HG02840 (cell line): ENCODE data around the gene ACTR5.

Experiments used
- ATAC-seq: cut with Tn5 transposase; IDR thresholded peaks from one replicate; pipeline ENCODE4 v1.9.1; 2021; ENCODE audit warnings: mild to moderate bottlenecking, moderate library complexity, moderate number of reproducible peaks; ENCODE audit not compliant: unreplicated experiment, low FRiP score

The ACTR5 gene

GRCh38 chr20:38728911-38729642 lies 19.2 kb upstream of the ACTR5 start:
- ATAC-seq, result no peak

GRCh38 chr20:38729767-38730166 lies 18.5 kb upstream of the ACTR5 start:
- no peak for ATAC-seq

GRCh38 chr20:38730167-38730988 lies 17.9 kb upstream of the ACTR5 start:
- no peak for ATAC-seq

DNA sequence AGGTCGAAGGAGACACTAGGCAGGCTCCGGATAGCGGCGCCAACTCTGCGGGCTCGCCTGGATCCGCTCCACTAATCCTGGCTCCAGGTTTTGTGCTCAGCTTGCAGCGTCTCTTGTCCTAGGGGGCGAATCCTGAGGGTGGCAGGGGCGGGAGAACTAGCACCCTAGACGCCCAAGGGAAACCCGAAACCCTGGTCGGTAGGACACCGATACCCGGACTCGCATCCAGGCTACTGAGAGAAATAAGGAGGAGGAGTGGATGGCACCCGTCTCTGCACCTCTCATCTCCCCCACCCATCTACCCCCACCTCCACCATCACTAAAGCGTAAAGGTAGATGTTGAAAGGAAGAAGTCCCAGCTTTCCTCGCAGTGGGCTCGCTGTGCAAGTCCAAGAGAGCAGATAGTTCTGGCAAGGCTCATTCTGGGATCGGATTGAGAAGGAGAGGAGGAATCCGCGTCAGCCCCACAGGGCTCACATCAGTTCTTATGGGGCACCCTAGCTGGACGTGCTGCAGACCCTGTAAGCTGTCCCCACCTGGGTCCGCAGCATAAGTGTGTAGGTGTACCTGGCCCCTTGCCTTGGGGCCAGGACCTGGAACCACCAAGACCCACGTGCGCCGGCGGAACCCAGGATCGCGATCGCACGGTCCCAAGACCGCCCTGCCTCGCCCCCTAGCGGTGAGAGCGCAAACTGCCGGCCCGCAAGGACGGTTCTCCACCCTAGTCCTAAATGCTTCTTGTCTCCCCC lies 17.1 kb upstream of the ACTR5 start:
- no peak for ATAC-seq

- ATAC-seq, result no peak
These were observed 16.5 kb upstream of the ACTR5 start for GRCh38 chr20:38731738-38732113.

DNA sequence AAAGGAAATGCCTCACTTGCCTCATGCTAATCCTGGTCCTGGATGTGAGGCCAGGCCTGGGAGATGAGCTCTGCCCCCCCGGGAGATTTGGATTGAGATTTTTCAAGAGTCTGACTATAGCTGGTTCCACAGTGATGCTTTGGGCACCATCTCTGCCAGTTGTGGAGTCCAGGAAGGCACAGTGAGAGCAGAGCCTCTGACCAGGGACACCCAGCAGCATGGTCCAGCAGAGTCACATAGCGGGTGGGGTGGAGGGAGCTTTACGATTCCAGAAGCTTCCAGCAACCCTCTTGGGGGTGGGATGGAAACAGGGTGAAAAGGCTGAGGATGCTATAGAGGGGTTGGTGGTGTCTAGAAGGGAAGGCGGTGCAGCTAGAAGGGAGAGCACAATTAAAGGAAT lies 15.3 kb upstream of the ACTR5 start:
- ATAC-seq, result no peak

DNA sequence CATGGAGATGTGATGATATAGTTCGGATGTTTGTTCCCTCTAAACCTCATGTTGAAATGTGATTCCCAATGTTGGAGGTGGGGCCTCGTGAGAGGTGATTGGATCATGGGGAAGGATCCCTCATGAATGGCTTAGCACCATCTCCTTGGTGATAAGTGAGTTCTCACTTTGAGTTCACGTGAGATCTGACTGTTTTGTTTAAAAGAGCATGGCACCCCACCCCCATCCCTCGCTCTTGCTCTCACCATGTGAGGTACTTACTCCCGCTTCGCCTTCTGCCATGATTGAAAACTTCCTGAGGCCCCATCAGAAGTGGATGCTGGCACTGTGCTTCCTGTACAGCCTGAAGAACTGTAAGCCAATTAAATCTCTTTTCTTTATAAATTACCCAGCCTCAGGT lies 13.1 kb upstream of the ACTR5 start:
- ATAC-seq, result no peak

DNA sequence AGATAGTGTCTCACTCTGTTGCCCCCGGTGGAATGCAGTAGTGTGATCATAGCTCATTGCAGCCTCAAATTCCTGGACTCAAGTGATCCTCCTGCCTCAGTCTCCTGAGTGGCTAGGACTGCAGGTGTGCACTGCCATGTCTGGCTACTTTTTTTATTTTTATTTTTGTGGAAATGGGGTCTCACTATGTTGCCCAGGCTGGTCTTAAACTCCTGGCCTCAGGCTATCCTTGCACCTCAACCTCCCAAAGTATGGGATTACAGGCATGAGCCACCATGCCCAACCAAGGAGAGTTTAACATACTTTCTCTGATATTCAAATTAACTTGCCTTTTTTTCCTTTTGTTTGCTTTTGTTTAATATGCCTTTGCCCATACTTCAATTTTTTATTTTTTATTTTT lies 10.4 kb upstream of the ACTR5 start:
- ATAC-seq, result no peak

GRCh38 chr20:38745757-38746156 lies 2.5 kb upstream of the ACTR5 start:
- ATAC-seq, result no peak

GRCh38 chr20:38747495-38748096 lies 664 bp upstream of the ACTR5 start:
- ATAC-seq, result no peak

DNA sequence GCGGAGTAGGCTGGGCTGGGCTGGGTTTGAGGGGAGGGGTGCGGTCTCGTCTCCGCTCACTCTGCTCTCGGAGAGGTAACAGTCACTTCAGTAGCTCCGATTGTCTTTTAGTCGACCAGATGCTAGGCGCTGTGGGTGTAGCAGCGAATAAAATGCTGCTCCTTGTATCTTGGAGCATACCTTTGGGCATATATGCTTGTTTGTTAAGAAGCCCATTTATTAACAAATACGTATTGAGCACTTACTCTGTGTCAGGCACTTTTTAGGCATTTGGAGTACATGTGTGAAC lies 545 bp downstream of the ACTR5 start:
- no peak for ATAC-seq

- ATAC-seq, result no peak
These were observed 3.2 kb downstream of the ACTR5 start for GRCh38 chr20:38751360-38751976.

GRCh38 chr20:38752029-38752428 lies 3.8 kb downstream of the ACTR5 start:
- no peak for ATAC-seq

DNA sequence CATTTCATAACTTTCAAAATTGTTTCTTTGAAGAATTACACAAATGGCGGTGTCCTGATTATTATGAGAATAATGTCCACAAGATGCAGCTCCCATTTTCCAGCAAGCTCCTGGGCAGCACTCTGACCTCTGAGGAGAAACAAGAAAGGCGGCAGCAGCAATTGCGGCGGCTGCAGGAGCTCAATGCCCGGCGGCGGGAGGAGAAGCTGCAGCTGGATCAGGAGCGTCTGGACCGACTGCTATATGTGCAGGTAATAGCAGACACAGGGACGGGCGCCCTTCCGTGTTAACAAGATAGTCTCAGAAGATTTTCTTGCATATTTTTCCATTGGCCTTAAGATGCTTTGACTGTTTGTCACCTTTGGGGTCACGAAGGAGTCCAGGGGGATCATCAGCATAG lies 6.7 kb downstream of the ACTR5 start:
- ATAC-seq, result no peak

DNA sequence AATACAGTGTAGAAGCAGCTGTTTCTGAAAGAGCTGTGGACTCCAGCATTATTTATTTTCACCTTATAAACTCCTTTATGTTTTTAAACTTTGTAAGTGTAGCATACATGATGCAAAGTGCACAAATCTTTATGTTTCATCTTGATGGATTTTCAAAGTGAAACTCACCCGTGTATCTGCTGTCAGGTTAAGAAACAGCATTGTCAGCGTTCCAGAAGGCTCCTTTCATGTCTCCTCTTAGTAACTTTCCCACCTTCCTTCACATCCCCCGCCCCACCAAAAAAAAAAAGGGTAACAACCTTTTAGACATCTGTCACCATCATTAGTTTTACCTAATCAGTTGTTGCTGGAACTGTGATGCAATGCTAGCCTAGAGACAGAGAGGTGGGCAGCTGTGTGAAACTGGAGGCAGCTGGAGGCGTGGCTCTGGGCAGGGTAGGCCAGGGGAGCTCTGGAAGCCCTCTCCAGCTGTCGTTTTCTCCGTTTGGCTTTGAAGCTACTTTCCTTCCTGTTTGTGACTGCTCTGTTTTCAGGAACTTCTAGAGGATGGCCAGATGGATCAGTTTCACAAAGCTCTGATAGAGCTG lies 7.2 kb downstream of the ACTR5 start:
- no peak for ATAC-seq

DNA sequence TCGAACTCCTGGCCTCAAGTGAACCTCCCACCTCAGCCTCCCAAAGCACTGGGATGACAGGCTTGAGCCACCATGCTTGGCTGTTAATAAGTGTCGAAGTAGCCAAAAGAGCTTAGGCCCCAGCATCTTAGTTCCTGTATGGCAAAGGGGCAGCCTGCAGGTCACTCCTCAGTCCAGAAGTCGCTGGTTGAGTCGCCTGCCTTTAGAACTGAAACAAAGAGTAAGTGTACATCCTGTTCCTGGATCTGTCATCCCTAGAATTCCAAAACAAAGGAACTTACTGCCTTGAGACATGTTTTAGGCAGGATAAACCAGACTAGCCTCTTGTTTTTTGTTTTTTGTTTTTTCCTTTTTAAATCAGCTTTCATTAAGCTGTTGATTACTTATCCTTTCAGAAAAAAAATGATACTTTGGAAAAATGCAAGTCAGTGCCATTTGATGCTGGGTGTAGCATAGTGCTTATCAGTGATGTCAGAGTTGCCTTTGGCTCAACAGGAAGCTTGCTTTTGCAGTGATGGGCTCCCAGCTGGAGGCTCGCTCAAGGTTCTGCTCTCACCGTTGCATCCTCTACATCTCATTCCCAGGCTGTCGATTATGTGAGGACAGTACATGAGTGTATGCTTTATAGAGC lies 9.0 kb downstream of the ACTR5 start:
- no peak for ATAC-seq

GRCh38 chr20:38759106-38759505 lies 10.8 kb downstream of the ACTR5 start:
- no peak for ATAC-seq

DNA sequence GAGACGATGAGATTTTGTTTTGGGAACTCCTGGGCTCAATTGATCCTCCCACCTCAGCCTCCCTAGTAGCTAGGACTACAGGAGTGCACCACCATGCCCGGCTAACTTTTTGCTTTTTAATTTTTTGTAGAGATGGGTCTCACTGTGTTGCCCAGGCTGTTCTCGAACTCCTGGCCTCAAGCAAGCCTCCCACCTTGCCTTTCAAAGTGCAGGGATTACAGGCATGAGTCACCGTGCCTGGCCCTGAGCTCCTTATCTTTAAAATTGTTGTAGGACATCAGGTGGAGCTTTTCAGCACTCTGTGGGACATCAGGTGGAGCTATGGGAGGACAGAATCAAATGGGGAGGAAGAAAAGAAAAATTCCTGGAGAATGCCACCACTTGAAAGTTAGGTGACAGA lies 12.7 kb downstream of the ACTR5 start:
- no peak for ATAC-seq

GRCh38 chr20:38762174-38762573 lies 13.9 kb downstream of the ACTR5 start:
- ATAC-seq, result no peak

- ATAC-seq, result no peak
These were observed 15.4 kb downstream of the ACTR5 start for GRCh38 chr20:38763616-38764015.
